NCI-H2107 (cell line): ENCODE results near the gene CHAF1B.

ENCODE experiments used
- DNase-seq: peaks from one replicate; lab custom pipeline; 2025; lab: John Stamatoyannopoulos, UW

Gene CHAF1B

GRCh38 chr21:36428761-36429432, 43.7 kb downstream of the CHAF1B start:
- DNase-seq, result peak; percentile 7

- DNase-seq, result peak; percentile 75
These were observed 44.9 kb downstream of the CHAF1B start for GRCh38 chr21:36429947-36430546.

GRCh38 chr21:36430841-36431240, 45.6 kb downstream of the CHAF1B start:
- DNase-seq, result no peak

- DNase-seq, result no peak
These were observed 46.1 kb downstream of the CHAF1B start for GRCh38 chr21:36431252-36431651.

GRCh38 chr21:36433059-36433709, 48.0 kb downstream of the CHAF1B start:
- no peak for DNase-seq

GRCh38 chr21:36434144-36434543, 49.0 kb downstream of the CHAF1B start:
- DNase-seq, result no peak

GRCh38 chr21:36436829-36437744, 51.9 kb downstream of the CHAF1B start:
- DNase-seq, result no peak

- no peak for DNase-seq
These were observed 52.5 kb downstream of the CHAF1B start for GRCh38 chr21:36437745-36438128.

- DNase-seq, result no peak
These were observed 56.5 kb downstream of the CHAF1B start for GRCh38 chr21:36441715-36442114.

GRCh38 chr21:36446301-36446700, 61.1 kb downstream of the CHAF1B start:
- DNase-seq, result no peak

- DNase-seq, result no peak
These were observed 65.3 kb downstream of the CHAF1B start for GRCh38 chr21:36450511-36450910.

- DNase-seq, result no peak
These were observed 66.3 kb downstream of the CHAF1B start for GRCh38 chr21:36451506-36451905.

- no peak for DNase-seq
These were observed 67.2 kb downstream of the CHAF1B start for GRCh38 chr21:36452281-36452825.

GRCh38 chr21:36454093-36454531, 68.9 kb downstream of the CHAF1B start:
- peak; percentile 33 for DNase-seq

GRCh38 chr21:36454706-36455105, 69.5 kb downstream of the CHAF1B start:
- DNase-seq, result no peak

GRCh38 chr21:36456729-36457414, 71.7 kb downstream of the CHAF1B start:
- no peak for DNase-seq

GRCh38 chr21:36459098-36459497, 73.9 kb downstream of the CHAF1B start:
- no peak for DNase-seq

- no peak for DNase-seq
These were observed 75.7 kb downstream of the CHAF1B start for GRCh38 chr21:36460866-36461265.

GRCh38 chr21:36461277-36461917, 76.2 kb downstream of the CHAF1B start:
- no peak for DNase-seq

- DNase-seq, result no peak
These were observed 76.8 kb downstream of the CHAF1B start for GRCh38 chr21:36461918-36462486.

GRCh38 chr21:36463204-36463603, 78.0 kb downstream of the CHAF1B start:
- no peak for DNase-seq
